GM21717 (cell line): Measurements from ENCODE around the gene TAAR2.
A peak's percentile ranks its signal among the peaks of the same experiment; 100 is the strongest.
"Not testable (repeated sequence)": the region's sequence is repeated elsewhere in the genome, so short reads cannot be mapped to it uniquely, and the experiment has no call there.

ENCODE experiments used
- ATAC-seq: cut with Tn5 transposase; IDR thresholded peaks from one replicate; pipeline ENCODE4 v1.9.1; 2021; ENCODE audit warnings: mild to moderate bottlenecking, moderate library complexity; ENCODE audit not compliant: unreplicated experiment

Gene TAAR2

GRCh38 chr6:132624175-132624574 lies at the start of gene TAAR2:
Gene TAAR2 (minus strand): TSS chr6:132624275. CDS start chr6:132624275, 0 bp downstream.
- ATAC-seq: no peak

GRCh38 chr6:132673376-132674094 lies 49.5 kb upstream of the TAAR2 start:
- ATAC-seq: no peak

DNA sequence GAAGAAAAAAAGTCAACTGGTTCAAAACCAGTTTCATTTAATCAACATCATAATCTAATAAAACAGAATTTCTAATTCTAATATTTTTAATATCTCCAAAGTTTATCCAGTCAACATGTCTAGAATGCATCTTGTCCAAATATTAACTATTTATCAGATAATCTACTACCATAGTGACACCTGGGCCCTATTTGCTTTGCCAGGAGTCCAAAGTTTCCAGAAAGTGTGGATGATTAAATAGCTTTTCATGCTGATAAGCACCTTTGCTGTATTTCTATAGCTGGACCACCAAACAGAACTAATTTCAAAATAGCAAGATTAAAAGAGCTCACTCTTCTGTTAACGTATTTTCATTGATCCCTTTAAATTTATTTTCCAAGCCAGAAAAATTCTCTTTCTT lies 47.2 kb upstream of the TAAR2 start:
- ATAC-seq: no peak

DNA sequence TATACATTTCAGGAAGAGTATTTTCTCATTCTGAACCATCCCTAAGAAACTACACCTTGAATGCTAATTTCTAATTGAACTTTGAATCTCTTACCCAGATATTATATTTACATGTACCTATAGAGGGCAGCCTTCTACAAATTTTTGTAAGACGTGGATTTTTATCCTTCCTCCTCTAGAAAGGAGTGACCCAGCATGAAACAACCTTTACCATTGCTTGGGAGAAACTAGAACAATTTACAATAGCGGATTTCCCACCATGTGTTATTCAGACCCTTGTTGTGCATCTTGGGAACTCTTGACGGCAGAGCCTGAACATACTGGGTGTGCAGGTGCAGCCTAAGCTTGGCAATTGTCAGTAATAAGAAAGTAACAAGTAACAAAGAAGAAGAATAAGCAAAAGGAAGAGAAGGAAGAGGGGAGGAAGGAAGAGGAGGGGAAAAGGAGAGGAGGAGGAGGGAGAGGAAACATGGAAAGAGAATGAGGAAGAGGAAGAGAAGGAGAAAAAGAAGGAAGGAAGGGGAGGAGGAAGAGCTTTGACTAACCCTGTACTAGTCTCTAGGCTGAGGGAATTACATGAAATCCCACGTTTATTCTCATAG lies 45.7 kb upstream of the TAAR2 start:
- no peak for ATAC-seq

GRCh38 chr6:132666118-132666517 lies 42.0 kb upstream of the TAAR2 start:
- no peak for ATAC-seq

GRCh38 chr6:132664309-132665034 lies 40.4 kb upstream of the TAAR2 start:
- no peak for ATAC-seq

DNA sequence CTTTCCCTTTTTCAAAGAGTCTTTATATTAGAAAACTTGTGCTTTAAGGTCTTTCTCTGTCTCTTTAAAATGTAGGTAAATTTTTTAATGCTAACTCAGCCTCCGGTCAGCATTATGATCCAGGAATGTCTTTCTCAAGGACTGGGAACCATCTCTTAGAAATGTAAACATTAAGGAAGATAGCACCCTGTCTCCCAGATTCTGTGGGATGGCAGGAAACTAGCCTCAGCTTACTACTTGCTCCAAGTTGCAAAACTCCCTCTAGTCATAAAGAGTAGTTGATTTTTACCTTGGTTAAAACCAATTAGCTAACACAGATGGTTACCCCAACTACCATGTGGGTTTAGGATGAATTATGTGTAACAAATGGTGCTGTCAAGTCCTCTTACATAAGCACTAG lies 39.6 kb upstream of the TAAR2 start:
- no peak for ATAC-seq

DNA sequence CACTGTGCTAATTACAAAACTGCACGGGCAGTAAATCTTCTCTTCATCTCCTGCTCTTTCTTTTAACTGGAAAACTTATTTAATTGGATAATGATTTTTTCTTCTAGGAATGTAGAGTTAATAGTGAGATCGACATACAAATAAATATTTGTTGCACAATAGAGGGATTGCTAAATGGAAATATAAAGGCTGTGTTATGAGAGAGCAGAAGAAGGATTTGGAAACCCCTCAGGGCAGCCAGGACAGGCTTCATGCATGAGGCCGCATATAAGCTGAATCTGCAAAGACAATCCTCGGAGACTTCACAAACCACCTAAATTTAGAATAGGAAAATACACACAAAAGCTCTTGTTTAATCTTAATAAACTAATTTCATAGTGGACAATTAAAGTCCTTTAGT lies 37.8 kb upstream of the TAAR2 start:
- ATAC-seq: no peak

DNA sequence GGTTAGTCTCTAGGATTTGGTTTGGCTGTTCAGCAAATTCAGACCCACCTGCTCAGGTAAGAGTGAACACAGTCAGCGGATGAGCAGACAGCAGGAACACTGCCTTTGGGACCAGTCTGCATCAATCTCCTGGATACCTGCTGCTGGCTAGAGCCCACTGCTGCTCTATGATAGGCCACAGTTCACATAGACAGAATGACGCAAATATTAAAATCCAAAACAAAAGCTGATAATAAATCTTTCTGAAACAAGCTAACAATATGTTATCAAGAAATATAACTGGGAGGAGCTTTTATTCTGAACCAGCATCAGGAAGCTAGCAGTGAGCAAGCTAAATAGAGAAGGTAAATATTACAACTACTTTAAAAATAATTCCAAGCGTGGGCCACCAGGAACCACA lies 35.0 kb upstream of the TAAR2 start, which contains the start of gene TAAR1:
Gene TAAR1, minus strand, starts transcription at position 101 of the 400 bp plus-strand sequence. CDS start 13,179 bp downstream, outside the sequence.
- no peak for ATAC-seq

DNA sequence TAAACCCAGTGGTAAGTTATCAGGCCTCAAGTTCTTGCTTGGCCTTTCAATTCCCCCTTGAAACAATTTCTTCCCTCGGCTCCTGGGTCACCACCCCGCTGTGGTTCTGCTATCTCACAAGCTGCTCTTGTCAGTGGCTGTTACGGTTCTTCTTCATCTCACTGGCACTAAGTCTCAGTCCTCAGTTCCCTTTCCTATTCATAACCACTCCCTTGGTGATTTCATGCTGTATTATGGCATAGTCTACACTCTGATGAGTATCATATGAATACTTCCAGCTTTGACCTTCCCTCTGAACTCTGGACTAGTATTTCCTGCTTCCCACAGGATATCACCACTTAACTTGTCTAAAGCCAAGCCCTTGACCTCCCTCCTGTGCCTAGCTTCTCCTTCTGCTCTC lies 27.0 kb upstream of the TAAR2 start:
- peak; percentile 61 for ATAC-seq

GRCh38 chr6:132650429-132650828 lies 26.4 kb upstream of the TAAR2 start:
- no peak for ATAC-seq

DNA sequence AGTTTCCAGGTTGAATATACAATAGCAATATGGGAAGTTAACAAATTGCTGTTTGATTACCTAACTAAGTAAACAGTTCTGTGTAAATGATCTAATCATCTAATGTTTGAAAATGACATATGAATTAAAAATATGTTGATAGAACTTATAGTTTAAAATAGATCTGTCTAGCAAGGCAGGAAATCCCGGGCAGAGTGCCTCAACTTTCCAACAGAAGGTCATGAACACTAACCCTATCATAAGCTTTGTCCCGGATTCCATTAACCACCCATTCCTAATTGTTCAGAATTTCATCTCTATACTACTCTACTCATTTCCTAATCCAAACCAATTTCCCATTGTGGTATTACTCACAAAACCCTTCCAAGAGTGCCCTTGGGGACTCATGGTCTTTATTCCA lies 24.8 kb upstream of the TAAR2 start:
- no peak for ATAC-seq

GRCh38 chr6:132648356-132648755 lies 24.3 kb upstream of the TAAR2 start:
- ATAC-seq: peak; percentile 73

- ATAC-seq: no peak
These were observed 19.5 kb upstream of the TAAR2 start for GRCh38 chr6:132643547-132643946.

- ATAC-seq: not testable (repeated sequence)
These were observed 13.1 kb upstream of the TAAR2 start for GRCh38 chr6:132637135-132637534.

DNA sequence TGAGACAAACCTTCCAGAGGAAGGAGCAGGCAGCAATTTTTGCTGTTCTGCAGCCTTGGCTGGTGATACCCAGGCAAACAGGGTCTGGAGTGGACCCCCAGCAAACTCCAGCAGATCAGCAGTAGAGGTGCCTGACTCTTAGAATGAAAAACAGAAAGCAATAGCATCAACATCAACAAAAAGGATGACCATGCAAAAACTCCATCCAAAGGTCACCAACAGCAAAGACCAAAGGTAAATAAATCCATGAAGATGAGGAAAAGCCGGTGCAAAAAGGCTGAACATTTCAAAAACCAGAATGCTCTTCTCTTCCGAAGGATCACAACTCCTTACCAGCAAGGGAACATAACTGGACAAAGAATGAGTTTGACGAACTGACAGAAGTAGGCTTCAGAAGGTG lies 11.8 kb upstream of the TAAR2 start:
- ATAC-seq: not testable (repeated sequence)

DNA sequence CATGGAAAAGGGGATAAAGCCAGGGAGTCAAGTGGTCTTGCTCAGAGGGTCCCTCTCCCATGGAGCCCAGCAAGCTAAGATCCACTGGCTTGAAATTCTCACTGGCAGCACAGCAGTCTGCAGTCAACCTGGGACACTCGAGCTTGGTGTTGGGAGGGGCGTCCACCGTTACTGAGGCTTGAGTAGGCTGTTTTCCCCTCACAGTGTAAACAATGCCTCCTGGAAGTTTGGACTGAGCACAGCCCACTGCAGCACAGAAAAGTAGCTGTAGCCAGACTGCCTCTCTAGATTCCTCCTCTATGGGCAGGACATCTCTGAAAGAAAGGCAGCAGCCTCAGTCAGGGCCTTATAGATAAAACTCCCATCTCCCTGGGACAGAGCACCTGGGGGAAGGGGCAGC lies 11.2 kb upstream of the TAAR2 start:
- ATAC-seq: not testable (repeated sequence)

- ATAC-seq: no peak
These were observed 10.7 kb upstream of the TAAR2 start for GRCh38 chr6:132634796-132635195.

GRCh38 chr6:132633362-132633761 lies 9.3 kb upstream of the TAAR2 start:
- no peak for ATAC-seq

DNA sequence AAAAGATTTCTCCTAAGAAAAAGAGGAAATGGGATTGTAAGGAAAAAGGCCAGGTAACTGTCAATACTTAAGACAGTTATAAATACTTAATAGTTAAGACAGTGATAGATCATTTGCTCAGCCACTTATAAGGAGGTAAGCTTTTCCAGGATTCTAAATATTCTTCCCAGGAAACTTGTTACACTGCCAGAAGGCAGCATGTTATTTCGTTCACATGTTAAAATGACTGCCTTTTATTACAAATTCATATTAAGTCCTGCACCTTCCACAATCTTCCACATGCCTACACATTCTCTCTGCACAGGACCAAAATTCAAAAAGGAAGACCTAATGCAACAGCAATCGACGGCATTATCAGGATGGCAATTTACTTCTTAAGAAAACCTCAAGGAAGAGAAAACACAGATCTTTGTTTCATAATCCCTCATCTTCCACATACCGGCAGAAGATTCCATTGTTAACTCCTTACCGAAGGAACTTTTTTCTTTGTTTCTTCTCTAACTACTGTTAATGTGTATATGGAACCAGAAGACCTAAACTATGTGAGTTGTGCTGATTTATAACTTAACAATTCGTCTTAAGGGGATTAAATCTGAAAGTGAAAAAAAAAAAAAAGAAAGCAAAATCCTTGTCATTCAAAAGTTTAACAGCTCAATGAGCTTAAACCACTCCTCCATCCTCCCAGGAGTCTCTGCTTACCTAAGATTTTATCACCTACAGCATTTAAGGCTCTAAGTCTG lies 799 bp downstream of the TAAR2 start:
- no peak for ATAC-seq

- no peak for ATAC-seq
These were observed 7.4 kb downstream of the TAAR2 start for GRCh38 chr6:132616677-132617076.
